CD4-positive, alpha-beta T cell (primary cell): ENCODE measurements around the gene BMF. TPM values are rescaled to one million over a fixed set of nuclear protein-coding genes. Genes with fewer than 3 reads are reported as not detected.

Source experiments
- ATAC-seq: fragments of 200-7000 bp; cut with Tn5 transposase; one replicate; pipeline ENCODE4 v1.10.0; 2022; ENCODE audit warnings: mild to moderate bottlenecking; ENCODE audit not compliant: poor library complexity
- CTCF ChIA-PET: fragments of 350-600 bp; sonication (Branson Sonifier 250); formaldehyde crosslinking; loops from one replicate; lab custom pipeline; 2021; ENCODE audit warnings: antibody characterized with exemption, inconsistent platforms; lab: Charles Lee
- POLR2A ChIA-PET: fragments of 350-600 bp; sonication (Branson Sonifier 250); formaldehyde crosslinking; loops from one replicate; lab custom pipeline; 2021; ENCODE audit warnings: antibody characterized with exemption, inconsistent platforms; lab: Charles Lee
- DNase-seq, 14 experiments: peaks; one replicate each; pipeline ENCODE4 v3.0.0-alpha.2; 2013 to 2020; ENCODE audit warnings: mixed read lengths in 2 of 14
- H3K27ac ChIP-seq, 2 donors: one replicate each; pipeline versions ENCODE4 v1.5.1 to v1.7.0; 2013; ENCODE audit warnings: low read length in 2 of 2, low read depth in 1 of 2, mild to moderate bottlenecking in 1 of 2
- H3K27me3 ChIP-seq, 2 experiments: 1 replicate in 1 of 2; 2 replicates in 1 of 2; pipeline versions ENCODE4 v1.6.1 to v1.7.0; 2013; ENCODE audit warnings: low read length in 2 of 2, control low read depth in 1 of 2, mild to moderate bottlenecking in 1 of 2, moderate library complexity in 1 of 2; ENCODE audit not compliant: insufficient read depth in 2 of 2, control insufficient read depth in 1 of 2
- H3K36me3 ChIP-seq: one replicate; pipeline ENCODE4 v1.6.1; 2013; ENCODE audit warnings: low read length, control low read depth; ENCODE audit not compliant: insufficient read depth
- H3K4me1 ChIP-seq: one replicate; pipeline ENCODE4 v1.6.1; 2013; ENCODE audit warnings: low read length, control low read depth; ENCODE audit not compliant: insufficient read depth
- H3K4me3 ChIP-seq: one replicate; pipeline ENCODE4 v1.5.1; 2013; ENCODE audit warnings: mild to moderate bottlenecking, low read length, moderate library complexity
- H3K9me3 ChIP-seq, 2 experiments: 1 replicate in 1 of 2; 2 replicates in 1 of 2; pipeline versions ENCODE4 v1.6.1 to v1.7.0; 2013; ENCODE audit warnings: low read length in 2 of 2, mild to moderate bottlenecking in 2 of 2, control low read depth in 1 of 2, moderate library complexity in 1 of 2; ENCODE audit not compliant: control insufficient read depth in 1 of 2, insufficient read depth in 1 of 2
- H3K27ac Mint-ChIP-seq: one replicate; pipeline ENCODE4 v1.8.0; 2020; ENCODE audit warnings: mixed read lengths
- H3K27me3 Mint-ChIP-seq: one replicate; pipeline ENCODE4 v1.8.0; 2021; ENCODE audit warnings: mixed read lengths
- H3K36me3 Mint-ChIP-seq: one replicate; pipeline ENCODE4 v1.8.0; 2021; ENCODE audit warnings: low read depth, mixed read lengths
- H3K4me1 Mint-ChIP-seq: one replicate; pipeline ENCODE4 v1.8.0; 2021; ENCODE audit warnings: low read depth, mixed read lengths
- H3K4me3 Mint-ChIP-seq: one replicate; pipeline ENCODE4 v1.8.0; 2020; ENCODE audit warnings: mild to moderate bottlenecking, mixed read lengths
- H3K9me3 Mint-ChIP-seq: one replicate; pipeline ENCODE4 v1.8.0; 2020; ENCODE audit warnings: mixed read lengths
- intact Hi-C, 2 experiments: fragments of 100-400 bp; cut with DNase I in 1 of 2; cut with micrococcal nuclease in 1 of 2; formaldehyde crosslinking; loops; one replicate each; pipeline versions ENCODE4 v1.15.1 to v1.9.0; 2023 to 2025; cut with DNase I, micrococcal nuclease
- total RNA-seq, 174 experiments: library from RNA in 2 of 174; stranded (reverse) in 2 of 174; gene quantifications; one replicate each; pipeline ENCODE4 v1.2.3 and lab custom pipeline; 2021 to 2026
- TF ChIP-seq, protein P1 (sequence below): fragments of 200-600 bp; IDR thresholded peaks from one replicate; pipeline ENCODE4 v1.8.0; 2022; ENCODE audit warnings: antibody characterized with exemption, mild to moderate bottlenecking

BMF gene
- total RNA-seq, 2 experiments from 2014 or later = 13.5 to 13.9 TPM

- intact Hi-C loops = no loop called here
- H3K9me3 Mint-ChIP-seq = no peaks in the 10 kb centered on the region
- H3K4me3 Mint-ChIP-seq = no peak overlapping the region
- no peaks in the 10 kb centered on the region for H3K36me3 Mint-ChIP-seq
- Histone ChIP-seq H3K27me3 (no peaks in the 10 kb centered on the region), H3K9me3 (no peaks in the 10 kb centered on the region), H3K27ac (no peak overlapping the region), H3K4me3 (no peak overlapping the region), H3K36me3 (no peaks in the 10 kb centered on the region), H3K4me1 (no peaks in the 10 kb centered on the region)
- H3K27me3 Mint-ChIP-seq = no peaks in the 10 kb centered on the region
- H3K4me1 Mint-ChIP-seq = no peaks in the 10 kb centered on the region
- ATAC-seq = no peak
- TF ChIP-seq, protein P1, sequence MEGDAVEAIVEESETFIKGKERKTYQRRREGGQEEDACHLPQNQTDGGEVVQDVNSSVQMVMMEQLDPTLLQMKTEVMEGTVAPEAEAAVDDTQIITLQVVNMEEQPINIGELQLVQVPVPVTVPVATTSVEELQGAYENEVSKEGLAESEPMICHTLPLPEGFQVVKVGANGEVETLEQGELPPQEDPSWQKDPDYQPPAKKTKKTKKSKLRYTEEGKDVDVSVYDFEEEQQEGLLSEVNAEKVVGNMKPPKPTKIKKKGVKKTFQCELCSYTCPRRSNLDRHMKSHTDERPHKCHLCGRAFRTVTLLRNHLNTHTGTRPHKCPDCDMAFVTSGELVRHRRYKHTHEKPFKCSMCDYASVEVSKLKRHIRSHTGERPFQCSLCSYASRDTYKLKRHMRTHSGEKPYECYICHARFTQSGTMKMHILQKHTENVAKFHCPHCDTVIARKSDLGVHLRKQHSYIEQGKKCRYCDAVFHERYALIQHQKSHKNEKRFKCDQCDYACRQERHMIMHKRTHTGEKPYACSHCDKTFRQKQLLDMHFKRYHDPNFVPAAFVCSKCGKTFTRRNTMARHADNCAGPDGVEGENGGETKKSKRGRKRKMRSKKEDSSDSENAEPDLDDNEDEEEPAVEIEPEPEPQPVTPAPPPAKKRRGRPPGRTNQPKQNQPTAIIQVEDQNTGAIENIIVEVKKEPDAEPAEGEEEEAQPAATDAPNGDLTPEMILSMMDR = no peak
- ChIA-PET CTCF (no interaction called here), POLR2A (interaction anchor here (0.6 kb wide), 1 partner anchor 45 kb away, joined by 3 read pairs; no protein-coding TSS in a partner anchor)
- H3K27ac Mint-ChIP-seq = no peak overlapping the region
- no peak for DNase-seq
Observed at GRCh38 chr15:40151991-40152390, 43.3 kb upstream of the BMF start.

- H3K4me1 Mint-ChIP-seq = no peaks in the 10 kb centered on the region
- no peaks in the 10 kb centered on the region for H3K27me3 Mint-ChIP-seq
- H3K9me3 ChIP-seq = no peaks in the 10 kb centered on the region
- ChIA-PET POLR2A (no interaction called here), CTCF (no interaction called here)
- H3K36me3 ChIP-seq = no peaks in the 10 kb centered on the region
- ATAC-seq = no peak
- no peak overlapping the region for H3K4me3 ChIP-seq
- no peaks in the 10 kb centered on the region for H3K36me3 Mint-ChIP-seq
- H3K27ac ChIP-seq = no peak overlapping the region
- H3K9me3 Mint-ChIP-seq = no peaks in the 10 kb centered on the region
- no peaks in the 10 kb centered on the region for H3K27me3 ChIP-seq
- no peaks in the 10 kb centered on the region for H3K4me1 ChIP-seq
- intact Hi-C loops = no loop called here
- no peak overlapping the region for H3K27ac Mint-ChIP-seq
- TF ChIP-seq, protein P1 = no peak
- no peak overlapping the region for H3K4me3 Mint-ChIP-seq
- DNase-seq = no peak
Observed at GRCh38 chr15:40151499-40151898, 42.8 kb upstream of the BMF start.

DNA sequence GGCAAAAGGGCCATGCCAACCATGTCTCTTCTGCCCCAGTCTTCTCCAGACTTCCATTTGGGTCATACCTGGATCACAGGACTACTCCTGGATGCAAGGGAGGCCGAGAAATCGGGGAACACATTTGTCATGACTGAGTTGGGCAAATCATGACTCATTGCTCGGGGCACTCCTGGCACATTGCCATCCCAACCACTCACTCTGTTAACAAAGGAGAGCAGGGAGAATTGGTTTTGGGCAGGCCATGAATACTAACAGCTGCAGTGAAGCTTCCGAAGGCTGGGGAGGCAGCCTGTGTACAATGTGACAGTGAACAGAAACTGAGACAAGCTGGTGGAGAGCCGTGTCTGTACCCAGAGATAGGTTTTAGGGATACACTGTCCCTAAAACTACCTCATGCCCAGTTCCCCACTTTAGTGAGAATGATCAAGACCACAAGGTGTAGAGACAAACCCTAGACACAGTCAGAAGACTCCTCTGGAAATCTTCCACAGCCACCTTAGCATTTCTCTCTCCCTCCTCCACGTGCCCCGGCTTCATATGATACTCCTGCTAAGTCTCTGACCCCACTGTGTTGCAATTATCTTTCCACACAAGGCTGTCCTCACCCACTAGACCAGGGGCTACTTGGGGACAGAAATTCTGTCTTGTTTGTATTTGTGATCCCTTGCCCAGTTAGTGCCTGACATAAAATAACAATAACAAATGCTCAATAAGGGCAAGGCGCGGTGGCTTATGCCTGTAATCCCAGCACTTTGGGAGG lies 41.7 kb upstream of the BMF start:
- no peaks in the 10 kb centered on the region for H3K9me3 ChIP-seq
- no peaks in the 10 kb centered on the region for H3K4me1 Mint-ChIP-seq
- H3K4me3 ChIP-seq = no peak overlapping the region
- DNase-seq = peak in 3 of 14 experiments; percentile 23 to 35 (median 33)
- H3K36me3 Mint-ChIP-seq = no peaks in the 10 kb centered on the region
- no peaks in the 10 kb centered on the region for H3K27me3 ChIP-seq
- intact Hi-C loops = no loop called here
- no peaks in the 10 kb centered on the region for H3K36me3 ChIP-seq
- no peak overlapping the region for H3K27ac Mint-ChIP-seq
- TF ChIP-seq, protein P1 = no peak
- no peak overlapping the region for H3K27ac ChIP-seq
- H3K27me3 Mint-ChIP-seq = no peaks in the 10 kb centered on the region
- no peaks in the 10 kb centered on the region for H3K4me1 ChIP-seq
- CTCF ChIA-PET = no interaction called here
- H3K9me3 Mint-ChIP-seq = no peaks in the 10 kb centered on the region
- ATAC-seq = no peak
- POLR2A ChIA-PET = no interaction called here
- H3K4me3 Mint-ChIP-seq = no peak overlapping the region
